Measurements from ENCODE around the gene ZNF497. TPM values are rescaled to one million over a fixed set of nuclear protein-coding genes. Genes with fewer than 3 reads are reported as not detected.

ZNF497 gene
- total and polyA plus RNA-seq, 2 of the 8 experiments (the other 6 are each of a cell fraction or from before 2014, with no cell fraction given), result 0.93 to 1.4 TPM

- TF ChIP-seq RBBP5 (IDR thresholded peaks at IDR 0.05; ENCODE audit: borderline replicate concordance, low read depth, low read length), result no peak
- TF ChIP-seq CTBP2 (IDR thresholded peaks at IDR 0.05; ENCODE audit: borderline replicate concordance, insufficient read depth, insufficient read length, low read length), result no peak
- TF ChIP-seq, protein P1, sequence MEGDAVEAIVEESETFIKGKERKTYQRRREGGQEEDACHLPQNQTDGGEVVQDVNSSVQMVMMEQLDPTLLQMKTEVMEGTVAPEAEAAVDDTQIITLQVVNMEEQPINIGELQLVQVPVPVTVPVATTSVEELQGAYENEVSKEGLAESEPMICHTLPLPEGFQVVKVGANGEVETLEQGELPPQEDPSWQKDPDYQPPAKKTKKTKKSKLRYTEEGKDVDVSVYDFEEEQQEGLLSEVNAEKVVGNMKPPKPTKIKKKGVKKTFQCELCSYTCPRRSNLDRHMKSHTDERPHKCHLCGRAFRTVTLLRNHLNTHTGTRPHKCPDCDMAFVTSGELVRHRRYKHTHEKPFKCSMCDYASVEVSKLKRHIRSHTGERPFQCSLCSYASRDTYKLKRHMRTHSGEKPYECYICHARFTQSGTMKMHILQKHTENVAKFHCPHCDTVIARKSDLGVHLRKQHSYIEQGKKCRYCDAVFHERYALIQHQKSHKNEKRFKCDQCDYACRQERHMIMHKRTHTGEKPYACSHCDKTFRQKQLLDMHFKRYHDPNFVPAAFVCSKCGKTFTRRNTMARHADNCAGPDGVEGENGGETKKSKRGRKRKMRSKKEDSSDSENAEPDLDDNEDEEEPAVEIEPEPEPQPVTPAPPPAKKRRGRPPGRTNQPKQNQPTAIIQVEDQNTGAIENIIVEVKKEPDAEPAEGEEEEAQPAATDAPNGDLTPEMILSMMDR (IDR thresholded peaks at IDR 0.05; ENCODE audit: control extremely low read depth in 1 of 3, insufficient read depth in 1 of 3, low read depth in 1 of 3, low read length in 3 of 3), result no peak
Observed at GRCh38 chr19:58307736-58308135, 54.8 kb downstream of the ZNF497 start (continued).

All from H1 (cell line).